Sigmoid colon (tissue), 7 donors: Measurements from ENCODE around the gene MTPN. TPM values are rescaled to one million over a fixed set of nuclear protein-coding genes. Genes with fewer than 3 reads are reported as not detected.

Experiments used
- DNase-seq: peaks from one replicate; pipeline ENCODE4 v3.0.0-alpha.2; 2019
- H3K27ac ChIP-seq, 4 donors: fragments of 200-600 bp; sonication (generic); one replicate each; pipeline ENCODE4 v1.5.1; 2016 to 2019; ENCODE audit warnings: mild to moderate bottlenecking in 1 of 4
- H3K27me3 ChIP-seq, 3 donors: fragments of 200-600 bp; sonication (generic); one replicate each; pipeline ENCODE4 v1.5.1; 2019; ENCODE audit warnings: mild to moderate bottlenecking in 1 of 3
- H3K36me3 ChIP-seq, 4 donors: fragments of 200-600 bp; sonication (generic); one replicate each; pipeline ENCODE4 v1.5.1; 2016 to 2019
- H3K4me1 ChIP-seq, 4 donors: fragments of 200-600 bp; sonication (generic); one replicate each; pipeline ENCODE4 v1.5.1; 2017 to 2019
- H3K4me3 ChIP-seq, 4 donors: fragments of 200-600 bp; sonication (generic); one replicate each; pipeline ENCODE4 v1.5.1; 2017 to 2019; ENCODE audit warnings: mild to moderate bottlenecking in 2 of 4, moderate library complexity in 1 of 4
- H3K9me3 ChIP-seq, 4 donors: fragments of 200-600 bp in 3 of 4; sonication (generic) in 3 of 4; one replicate each; pipeline versions ENCODE4 v1.5.1 to v1.6.1; 2013 to 2019
- CTCF ChIP-seq, 4 experiments: fragments of 450-650 bp in 3 of 4; fragments of 200-600 bp in 1 of 4; IDR thresholded peaks; one replicate each; pipeline ENCODE4 v1.5.1; 2016 to 2019; ENCODE audit warnings: antibody characterized with exemption in 4 of 4, mild to moderate bottlenecking in 3 of 4, moderate library complexity in 2 of 4
- EP300 ChIP-seq, 4 donors: sonication (generic); formaldehyde crosslinking; IDR thresholded peaks; one replicate each; pipeline ENCODE4 v1.6.1; 2017; ENCODE audit warnings: antibody characterized with exemption in 4 of 4
- POLR2A ChIP-seq, 2 donors: fragments of 450-650 bp; IDR thresholded peaks; one replicate each; pipeline ENCODE4 v1.6.1; 2016; ENCODE audit warnings: antibody characterized with exemption in 2 of 2, mild to moderate bottlenecking in 2 of 2, moderate library complexity in 2 of 2
- POLR2AphosphoS5 ChIP-seq, 4 donors: sonication (generic); formaldehyde crosslinking; IDR thresholded peaks; one replicate each; pipeline ENCODE4 v1.6.1; 2017; ENCODE audit warnings: antibody characterized with exemption in 4 of 4
- WGBS, 2 donors: extraction: QIAGEN DNeasy Blood & Tissue Kit; methylation state at CpG; one replicate each; pipeline ENCODE4 v1.1.7; 2013; 5-methylcytosine and 5-hydroxymethylcytosine counted together
- intact Hi-C: fragments of 100-400 bp; cut with DNase I; formaldehyde crosslinking; loops from one replicate; pipeline ENCODE4 v1.15.1; 2023
- polyA plus RNA-seq, 3 donors: library from polyadenylated mRNA; stranded (reverse); fragments of 200-250 nt; gene quantifications; one replicate each; pipeline ENCODE4 v1.2.3, GENCODE V29; 2013
- total RNA-seq, 4 donors: library from RNA; depleted of rRNA; stranded (reverse); fragments of >200 nt; gene quantifications; one replicate each; pipeline ENCODE4 v1.1.0, GENCODE V29; 2016
- donor health status: healthy with polysubstance abuse.
- donor health status: Bipolar disorder and iron deficiency.
- donor health status: healthy.

Gene MTPN
- total and polyA plus RNA-seq, 7 donors = 65.5 to 96.7 (median 79.5) TPM

- peaks cover 0 to 39% (median 19%) of the 10 kb centered on the region in 4 donors for H3K4me1 ChIP-seq
- intact Hi-C loops = loop anchor here (10.0 kb wide), 1 partner anchor 305 kb away; the partner anchor contains the start of gene STMP1
- no peak overlapping the region for H3K4me3 ChIP-seq
- H3K27ac ChIP-seq = no peak overlapping the region
- H3K36me3 ChIP-seq = peaks cover 0 to 6% (median 2%) of the 10 kb centered on the region in 4 donors
- DNase-seq = no peak
- H3K27me3 ChIP-seq = no peaks in the 10 kb centered on the region
- no peaks in the 10 kb centered on the region for H3K9me3 ChIP-seq
- 95 to 96% methylated on average over 3 of the region's 3 CpGs for WGBS, 2 donors
- TF ChIP-seq POLR2AphosphoS5 (IDR thresholded peaks at IDR 0.05) = no peak
- TF ChIP-seq POLR2A (IDR thresholded peaks at IDR 0.05) = no peak
- no peak for TF ChIP-seq EP300 (IDR thresholded peaks at IDR 0.05)
- no peak for TF ChIP-seq CTCF (IDR thresholded peaks at IDR 0.05)
Observed at GRCh38 chr7:135970045-135970444, 7.1 kb downstream of the MTPN start.

GRCh38 chr7:135966341-135967043 is 10.7 kb downstream of the MTPN start:
- 79 to 90% methylated on average over 9 of the region's 9 CpGs for WGBS, 2 donors
- TF ChIP-seq POLR2AphosphoS5 (IDR thresholded peaks at IDR 0.05) (no peak), EP300 (IDR thresholded peaks at IDR 0.05) (no peak), POLR2A (IDR thresholded peaks at IDR 0.05) (no peak), CTCF (IDR thresholded peaks at IDR 0.05) (no peak)
- no peak for DNase-seq

GRCh38 chr7:135965602-135966001 is 11.6 kb downstream of the MTPN start:
- H3K4me1 ChIP-seq = peaks cover 0 to 22% (median 14%) of the 10 kb centered on the region in 4 donors
- TF ChIP-seq POLR2AphosphoS5 (IDR thresholded peaks at IDR 0.05) (no peak), EP300 (IDR thresholded peaks at IDR 0.05) (no peak), CTCF (IDR thresholded peaks at IDR 0.05) (no peak), POLR2A (IDR thresholded peaks at IDR 0.05) (no peak)

More at GRCh38 chr7:135966341-135967043, 10.7 kb downstream of the MTPN start:
- Histone ChIP-seq H3K36me3 (peaks cover 0 to 6% (median 2%) of the 10 kb centered on the region in 4 donors), H3K4me3 (no peak overlapping the region), H3K27me3 (no peaks in the 10 kb centered on the region), H3K27ac (no peak overlapping the region), H3K9me3 (no peaks in the 10 kb centered on the region), H3K4me1 (peaks cover 0 to 22% (median 14%) of the 10 kb centered on the region in 4 donors)
- intact Hi-C loops = no loop called here

GRCh38 chr7:135964791-135965190 is 12.4 kb downstream of the MTPN start:
- Histone ChIP-seq H3K9me3 (no peaks in the 10 kb centered on the region), H3K27ac (no peak overlapping the region), H3K27me3 (no peaks in the 10 kb centered on the region), H3K4me3 (peak overlapping the region in 1 of 4 donors; percentile 10), H3K4me1 (peaks cover 0 to 27% (median 17%) of the 10 kb centered on the region in 4 donors), H3K36me3 (peaks cover 0 to 2% (median 0%) of the 10 kb centered on the region in 4 donors)
- intact Hi-C loops = no loop called here
- no peak for DNase-seq
- no peak for TF ChIP-seq CTCF (IDR thresholded peaks at IDR 0.05)
- TF ChIP-seq POLR2A (IDR thresholded peaks at IDR 0.05) = no peak
- TF ChIP-seq POLR2AphosphoS5 (IDR thresholded peaks at IDR 0.05) = no peak
- no peak for TF ChIP-seq EP300 (IDR thresholded peaks at IDR 0.05)
- 87 to 90% methylated on average over 1 of the region's 1 CpG for WGBS, 2 donors

More at GRCh38 chr7:135965602-135966001, 11.6 kb downstream of the MTPN start:
- H3K27me3 ChIP-seq = no peaks in the 10 kb centered on the region
- peaks cover 0 to 4% (median 0%) of the 10 kb centered on the region in 4 donors for H3K36me3 ChIP-seq
- intact Hi-C loops = no loop called here
- no peak overlapping the region for H3K27ac ChIP-seq
- H3K4me3 ChIP-seq = no peak overlapping the region
- no peaks in the 10 kb centered on the region for H3K9me3 ChIP-seq
- WGBS, 2 donors = 77 to 82% methylated on average over 1 of the region's 1 CpG
- no peak for DNase-seq
